Ectodermal cell (in vitro differentiated cells): ENCODE data around the gene RPSA.
"Not testable (repeated sequence)": the region's sequence is repeated elsewhere in the genome, so short reads cannot be mapped to it uniquely, and the experiment has no call there.

Experiments used
- H3K27ac ChIP-seq: 2 replicates; pipeline ENCODE4 v1.7.0; 2013; ENCODE audit warnings: mild to moderate bottlenecking, low read depth, low read length; ENCODE audit not compliant: insufficient read depth, poor library complexity, severe bottlenecking
- H3K27me3 ChIP-seq: 2 replicates; pipeline ENCODE4 v1.7.0; 2013; ENCODE audit warnings: mild to moderate bottlenecking, low read length; ENCODE audit not compliant: insufficient read depth, control insufficient read depth, poor library complexity, severe bottlenecking
- H3K36me3 ChIP-seq: one replicate; pipeline ENCODE4 v1.7.0; 2013; ENCODE audit warnings: low read length; ENCODE audit not compliant: control insufficient read depth, insufficient read depth
- H3K4me1 ChIP-seq: one replicate; pipeline ENCODE4 v1.7.0; 2013; ENCODE audit warnings: low read length; ENCODE audit not compliant: control insufficient read depth, insufficient read depth
- H3K4me3 ChIP-seq: 2 replicates; pipeline ENCODE4 v1.7.0; 2013; ENCODE audit warnings: low read depth, low read length, control low read depth; ENCODE audit not compliant: insufficient read depth
- H3K9me3 ChIP-seq: 2 replicates; pipeline ENCODE4 v1.7.0; 2013; ENCODE audit warnings: mild to moderate bottlenecking, low read length, moderate library complexity; ENCODE audit not compliant: control insufficient read depth
- WGBS, 2 experiments: methylation state at CpG; one replicate each; pipeline ENCODE4 v1.1.7; 2013; ENCODE audit warnings: missing lambda C conversion rate in 2 of 2; 5-methylcytosine and 5-hydroxymethylcytosine counted together

The RPSA gene

GRCh38 chr3:39453134-39453533 is 46.6 kb downstream of the RPSA start:
- no peaks in the 10 kb centered on the region for H3K27me3 ChIP-seq
- H3K9me3 ChIP-seq, result no peaks in the 10 kb centered on the region
- no peaks in the 10 kb centered on the region for H3K4me1 ChIP-seq
- WGBS, 2 experiments, result 94 to 97% methylated on average over 1 of the region's 1 CpG
- H3K27ac ChIP-seq, result no peak overlapping the region
- no peaks in the 10 kb centered on the region for H3K36me3 ChIP-seq
- H3K4me3 ChIP-seq, result no peak overlapping the region

GRCh38 chr3:39453872-39454271 is 47.4 kb downstream of the RPSA start:
- H3K36me3 ChIP-seq, H3K4me3 ChIP-seq, H3K4me1 ChIP-seq, H3K27ac ChIP-seq, H3K27me3 ChIP-seq, H3K9me3 ChIP-seq: not testable (repeated sequence)
- WGBS, 2 experiments, result 93 to 94% methylated on average over 6 of the region's 7 CpGs

GRCh38 chr3:39454591-39455217 is 48.2 kb downstream of the RPSA start:
- Histone ChIP-seq H3K4me3 (no peak overlapping the region), H3K36me3 (no peaks in the 10 kb centered on the region), H3K27me3 (no peaks in the 10 kb centered on the region), H3K9me3 (no peaks in the 10 kb centered on the region), H3K27ac (no peak overlapping the region), H3K4me1 (no peaks in the 10 kb centered on the region)
- WGBS, 2 experiments, result 60 to 64% methylated on average over 3 of the region's 3 CpGs

- H3K36me3 ChIP-seq, result no peaks in the 10 kb centered on the region
- no peak overlapping the region for H3K4me3 ChIP-seq
- H3K27ac ChIP-seq, result no peak overlapping the region
- no peaks in the 10 kb centered on the region for H3K4me1 ChIP-seq
- H3K27me3 ChIP-seq, result no peaks in the 10 kb centered on the region
- H3K9me3 ChIP-seq, result no peaks in the 10 kb centered on the region
- 94% methylated on average over 20 of the region's 20 CpGs for WGBS, 2 experiments
Observed at GRCh38 chr3:39456159-39456558, 49.6 kb downstream of the RPSA start.

GRCh38 chr3:39457361-39457760 is 50.8 kb downstream of the RPSA start:
- H3K27ac ChIP-seq, result no peak overlapping the region
- H3K4me1 ChIP-seq, result no peaks in the 10 kb centered on the region
- 92 to 93% methylated on average over 9 of the region's 9 CpGs for whole genome bisulfite sequencing, 2 experiments

GRCh38 chr3:39458579-39458978 is 52.1 kb downstream of the RPSA start:
- H3K27me3 ChIP-seq, H3K4me3 ChIP-seq, H3K4me1 ChIP-seq, H3K9me3 ChIP-seq, H3K36me3 ChIP-seq, H3K27ac ChIP-seq: not testable (repeated sequence)
- WGBS, 2 experiments, result 73 to 78% methylated on average over 5 of the region's 5 CpGs

More at GRCh38 chr3:39457361-39457760, 50.8 kb downstream of the RPSA start:
- Histone ChIP-seq H3K9me3 (no peaks in the 10 kb centered on the region), H3K36me3 (no peaks in the 10 kb centered on the region), H3K4me3 (no peak overlapping the region), H3K27me3 (no peaks in the 10 kb centered on the region)

GRCh38 chr3:39460677-39461076 is 54.2 kb downstream of the RPSA start:
- 80% methylated on average over 2 of the region's 2 CpGs for WGBS, 2 experiments
- H3K4me3 ChIP-seq, result no peak overlapping the region
- no peaks in the 10 kb centered on the region for H3K9me3 ChIP-seq
- no peaks in the 10 kb centered on the region for H3K27me3 ChIP-seq
- no peaks in the 10 kb centered on the region for H3K4me1 ChIP-seq
- no peaks in the 10 kb centered on the region for H3K36me3 ChIP-seq
- H3K27ac ChIP-seq, result no peak overlapping the region
